GM18858 (cell line): ENCODE data around the gene NABP2.

Experiments used
- ATAC-seq: cut with Tn5 transposase; IDR thresholded peaks from one replicate; pipeline ENCODE4 v1.9.1; 2021; ENCODE audit not compliant: unreplicated experiment

NABP2 gene

GRCh38 chr12:56212361-56212760 lies 11.8 kb upstream of the NABP2 start:
- no peak for ATAC-seq

- no peak for ATAC-seq
These were observed 10.3 kb upstream of the NABP2 start for GRCh38 chr12:56213878-56214277.

GRCh38 chr12:56216461-56216860 lies 7.7 kb upstream of the NABP2 start:
- ATAC-seq = no peak

- ATAC-seq = no peak
These were observed 4.3 kb upstream of the NABP2 start for GRCh38 chr12:56219840-56220239.

- ATAC-seq = no peak
These were observed 3.4 kb upstream of the NABP2 start for GRCh38 chr12:56220611-56221231.

GRCh38 chr12:56221232-56221756 lies 2.8 kb upstream of the NABP2 start:
- no peak for ATAC-seq

- ATAC-seq = peak; percentile 62
These were observed 2.2 kb upstream of the NABP2 start, which contains the start of gene RNF41 for GRCh38 chr12:56221757-56222530. Gene RNF41, minus strand, starts transcription at chr12:56221922. Its CDS starts 7,875 bp downstream, at chr12:56214047.

GRCh38 chr12:56222531-56222895 lies 1.6 kb upstream of the NABP2 start:
- no peak for ATAC-seq

GRCh38 chr12:56223571-56224101 lies 506 bp upstream of the NABP2 start:
- no peak for ATAC-seq

GRCh38 chr12:56224954-56225353 lies 812 bp downstream of the NABP2 start:
- ATAC-seq = no peak

- ATAC-seq = no peak
These were observed 4.9 kb downstream of the NABP2 start for GRCh38 chr12:56229082-56229481.

GRCh38 chr12:56229916-56230431 lies 5.8 kb downstream of the NABP2 start, which contains the start of gene SLC39A5:
Gene SLC39A5, plus strand, starts transcription at chr12:56230051. Its CDS starts 1,224 bp downstream, at chr12:56231275.
- no peak for ATAC-seq

GRCh38 chr12:56230432-56231183 lies 6.5 kb downstream of the NABP2 start:
- no peak for ATAC-seq

- ATAC-seq = no peak
These were observed 7.0 kb downstream of the NABP2 start for GRCh38 chr12:56231184-56231582.

GRCh38 chr12:56234746-56235436 lies 10.7 kb downstream of the NABP2 start:
- ATAC-seq = no peak

- ATAC-seq = no peak
These were observed 11.9 kb downstream of the NABP2 start for GRCh38 chr12:56236091-56236490.

GRCh38 chr12:56236985-56237384 lies 12.8 kb downstream of the NABP2 start:
- no peak for ATAC-seq

GRCh38 chr12:56237552-56237951 lies 13.4 kb downstream of the NABP2 start:
- ATAC-seq = no peak

GRCh38 chr12:56241424-56242303 lies 17.5 kb downstream of the NABP2 start:
- ATAC-seq = no peak
